ENCODE measurements around the gene ELP4.

The ELP4 gene

DNA sequence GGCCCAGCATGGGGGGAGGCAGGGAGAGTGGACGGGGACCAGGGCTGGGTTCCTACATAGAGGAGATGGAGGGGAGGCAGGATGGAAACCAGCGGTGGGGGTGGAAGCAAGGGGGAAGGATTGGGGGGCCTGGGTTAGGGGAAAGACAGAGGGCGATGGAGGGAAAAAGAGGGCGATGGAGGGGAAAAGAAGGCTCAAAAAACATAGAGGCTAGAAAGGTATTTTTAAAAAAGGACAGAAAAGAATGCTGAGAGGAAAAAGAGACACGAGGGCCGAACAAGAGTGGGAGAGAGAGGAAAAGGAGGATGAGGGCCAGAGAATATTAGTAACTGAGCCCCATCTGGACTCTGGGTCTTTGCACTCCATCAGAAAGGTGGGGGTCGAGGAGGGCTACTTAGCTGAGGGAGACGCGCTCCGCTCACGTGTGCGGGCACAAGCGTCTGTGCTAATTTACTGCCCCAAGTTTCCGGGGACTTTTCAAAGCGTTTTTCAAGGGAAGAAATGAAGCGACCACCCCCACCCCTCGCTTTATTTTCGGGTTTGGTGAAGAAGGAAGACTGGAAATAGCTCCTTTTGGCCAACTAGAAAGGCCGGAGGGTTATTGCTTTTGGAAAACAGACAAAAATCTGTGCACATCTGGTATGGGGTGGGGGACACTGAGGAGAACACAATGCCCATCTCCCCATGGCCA is 287.1 kb downstream of the ELP4 start:
- TF ChIP-seq CTCF (IDR thresholded peaks at IDR 0.05; ENCODE audit: low read depth, low read length, missing control alignments), result no peak
- DNase-seq (ENCODE audit: low read depth), result no peak
- no peak overlapping the region for H3K4me3 ChIP-seq (ENCODE audit: low read depth, low read length)

GRCh38 chr11:31797190-31798056 is 287.9 kb downstream of the ELP4 start:
- H3K4me3 ChIP-seq (ENCODE audit: low read depth, low read length), result no peak overlapping the region
- no peak for DNase-seq (ENCODE audit: low read depth)
- TF ChIP-seq CTCF (IDR thresholded peaks at IDR 0.05; ENCODE audit: low read depth, low read length, missing control alignments), result no peak

DNA sequence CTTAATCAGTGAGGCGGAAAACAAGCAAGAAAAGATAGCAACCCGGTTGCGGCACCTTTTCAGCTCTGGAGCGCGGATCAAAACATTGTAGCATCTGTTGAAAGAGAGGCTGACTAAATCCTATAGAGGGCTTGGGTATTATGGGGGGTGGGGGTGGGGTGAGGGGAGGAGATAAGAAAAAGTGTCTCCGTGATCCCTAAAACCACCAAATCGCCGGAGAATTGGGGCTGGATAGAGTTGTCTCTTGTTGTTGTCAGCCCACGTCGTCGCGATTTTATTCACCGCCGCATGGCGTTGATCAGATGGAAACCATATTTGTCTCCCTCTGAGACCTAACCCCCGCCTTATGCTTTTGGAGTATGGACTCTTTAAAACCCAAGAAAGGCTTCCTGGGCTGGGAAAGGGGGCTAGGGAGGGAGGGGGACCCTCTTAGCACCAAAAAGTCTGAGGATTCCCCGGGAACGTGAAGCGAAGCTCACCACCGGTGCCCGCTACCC is 288.5 kb downstream of the ELP4 start:
- DNase-seq (ENCODE audit: low read depth), result no peak
- H3K4me3 ChIP-seq (ENCODE audit: low read depth, low read length), result peak overlapping the region; percentile 44
- no peak for TF ChIP-seq CTCF (IDR thresholded peaks at IDR 0.05; ENCODE audit: low read depth, low read length, missing control alignments)

DNA sequence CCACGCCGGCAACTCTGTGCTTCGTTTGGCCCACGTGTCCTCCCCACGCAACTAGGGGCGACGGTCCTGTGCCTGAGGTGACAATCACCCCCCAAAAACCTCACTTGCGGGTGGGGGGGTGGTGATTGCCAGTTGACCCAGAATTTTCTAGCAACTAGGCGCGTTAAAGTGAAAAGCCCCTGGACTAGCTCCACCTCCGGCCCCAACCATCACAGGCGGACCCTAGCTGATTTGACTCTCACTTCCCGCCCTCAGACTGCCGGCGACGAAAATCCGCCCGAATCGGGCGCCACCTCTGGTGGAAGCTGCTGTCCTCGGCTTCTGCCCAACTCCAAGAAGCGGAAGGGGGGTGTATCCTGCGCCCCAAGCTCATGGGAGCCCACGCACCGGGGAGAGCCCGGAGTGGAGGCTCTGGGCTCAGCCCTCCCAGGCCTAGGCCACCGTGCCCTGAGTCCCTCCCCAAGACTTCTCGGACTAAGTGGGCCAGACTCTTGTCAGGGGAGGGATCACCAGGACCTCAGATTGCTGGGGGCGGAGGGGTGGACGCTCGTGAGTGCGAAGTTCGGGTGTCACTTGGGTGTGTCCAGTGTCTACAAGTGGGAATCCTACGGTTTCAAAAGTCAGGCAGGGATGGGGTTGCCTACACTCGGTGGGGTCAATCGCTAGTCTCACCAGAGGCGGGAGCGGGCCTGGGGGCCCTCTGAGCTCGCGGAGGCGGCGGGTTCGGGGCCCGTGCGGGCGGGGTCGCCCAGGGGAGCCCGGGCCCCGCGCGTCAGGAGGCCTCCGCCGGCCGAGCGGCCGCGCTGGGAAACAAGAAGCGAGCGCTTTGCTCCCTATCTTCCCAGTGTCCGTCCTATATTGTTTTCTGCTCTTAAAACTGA is 289.2 kb downstream of the ELP4 start:
- DNase-seq (ENCODE audit: low read depth), result no peak
- peak; percentile 56 for TF ChIP-seq CTCF (IDR thresholded peaks at IDR 0.05; ENCODE audit: low read depth, low read length, missing control alignments)
- peak overlapping the region; percentile 44 for H3K4me3 ChIP-seq (ENCODE audit: low read depth, low read length)

- no peak for DNase-seq (ENCODE audit: low read depth)
- H3K4me3 ChIP-seq (ENCODE audit: low read depth, low read length), result no peak overlapping the region
- TF ChIP-seq CTCF (IDR thresholded peaks at IDR 0.05; ENCODE audit: low read depth, low read length, missing control alignments), result no peak
Observed at GRCh38 chr11:31799435-31800397, 290.1 kb downstream of the ELP4 start.

All from GM12864 (cell line).